ENCODE results near the gene NPAS2.

Gene NPAS2

GRCh38 chr2:100821911-100822265, 1.9 kb downstream of the NPAS2 start:
- no peak for DNase-seq (ENCODE audit: low spot score)

DNA sequence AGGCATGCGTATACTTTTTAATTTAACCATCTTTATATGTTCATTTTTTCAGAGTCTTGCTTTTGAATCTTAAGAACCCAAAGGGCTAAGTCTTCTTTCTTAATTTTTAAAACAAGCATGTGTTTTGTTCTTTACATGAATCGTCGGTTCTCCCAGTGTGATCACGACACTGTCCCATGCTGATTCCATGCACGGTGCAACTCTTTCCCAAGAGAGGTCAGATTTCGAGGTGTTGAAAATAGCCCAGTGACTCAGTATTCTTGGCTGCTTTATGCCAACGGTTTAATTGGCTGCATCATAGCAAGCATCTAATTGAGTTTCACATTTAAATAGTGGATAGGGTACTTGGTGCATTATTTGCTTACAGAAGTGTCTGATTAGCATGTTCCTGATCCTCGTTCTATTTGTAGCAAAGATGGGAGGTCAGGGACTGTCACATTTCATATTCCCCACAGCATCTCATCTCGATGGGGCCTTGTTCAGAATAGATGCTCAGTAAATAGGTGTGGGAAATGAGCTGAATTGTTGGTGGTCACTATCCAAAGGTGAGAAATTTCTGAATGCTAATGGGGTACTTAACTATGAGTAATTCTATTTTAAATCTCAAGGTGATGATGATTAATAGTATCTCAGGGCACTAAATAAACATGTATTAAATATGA, 2.8 kb downstream of the NPAS2 start:
- DNase-seq (ENCODE audit: low spot score) = no peak

DNA sequence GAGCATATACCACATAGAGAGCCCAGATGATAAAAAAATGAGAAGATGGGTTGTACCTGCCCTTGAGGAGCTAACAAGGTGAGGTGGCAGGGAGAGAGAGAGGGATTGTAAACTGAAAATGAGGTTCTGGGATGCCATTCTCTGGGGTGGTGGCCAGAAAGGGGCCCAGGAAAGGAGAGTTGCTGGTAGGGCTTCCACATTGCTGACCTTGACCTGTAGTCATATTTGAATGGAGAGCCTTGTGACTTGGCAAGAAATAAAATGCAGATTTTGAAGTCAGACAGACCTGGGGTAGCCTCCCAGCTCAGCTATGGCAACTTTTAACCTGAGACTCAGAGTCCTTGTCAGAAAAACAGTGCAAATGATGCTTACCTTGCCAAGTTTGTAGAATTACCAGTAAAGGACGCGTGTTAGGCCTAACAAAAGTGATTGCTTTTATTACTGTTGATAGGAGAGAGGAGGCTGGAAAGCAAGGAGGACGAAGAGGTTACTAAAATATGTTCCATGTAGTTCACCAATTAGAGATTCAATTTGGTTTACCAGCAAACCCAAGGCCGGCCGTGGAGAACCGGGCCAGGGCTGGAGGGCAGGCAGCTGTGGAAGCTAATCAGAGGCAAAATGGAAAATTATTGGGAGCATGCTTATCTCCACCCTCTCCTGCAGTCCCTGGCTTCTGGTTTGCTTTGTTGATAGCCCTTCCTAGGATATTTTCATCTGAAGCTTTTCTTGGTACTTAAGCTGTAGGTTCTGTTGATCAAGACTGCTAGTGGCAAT, 3.9 kb downstream of the NPAS2 start:
- no peak for DNase-seq (ENCODE audit: low spot score)

GRCh38 chr2:100824842-100825241, 4.9 kb downstream of the NPAS2 start:
- no peak for DNase-seq (ENCODE audit: low spot score)

- no peak for DNase-seq (ENCODE audit: low spot score)
Observed at GRCh38 chr2:100826494-100826893, 6.6 kb downstream of the NPAS2 start.

- DNase-seq (ENCODE audit: low spot score) = no peak
Observed at GRCh38 chr2:100831158-100831750, 11.3 kb downstream of the NPAS2 start.

GRCh38 chr2:100831831-100832230, 11.9 kb downstream of the NPAS2 start:
- no peak for DNase-seq (ENCODE audit: low spot score)

DNA sequence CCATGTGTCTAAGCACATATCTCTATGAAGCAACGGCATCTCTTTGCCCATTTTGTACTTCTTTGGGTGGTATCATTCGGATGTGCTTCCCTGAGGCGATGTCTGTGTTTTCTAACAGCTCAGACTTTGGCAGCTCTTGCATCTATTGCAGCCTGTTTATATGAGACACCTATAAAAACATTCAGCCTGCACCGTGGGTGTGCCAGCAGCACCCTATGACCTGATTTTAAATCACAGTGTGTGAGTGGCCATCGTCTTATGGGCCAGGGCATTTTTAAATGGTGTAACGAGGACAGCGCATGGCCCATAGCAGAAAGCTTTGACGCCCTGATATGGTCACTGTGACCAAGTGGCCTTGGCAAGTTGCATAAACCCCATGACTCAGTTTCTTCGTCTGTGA, 12.9 kb downstream of the NPAS2 start:
- no peak for DNase-seq (ENCODE audit: low spot score)

DNA sequence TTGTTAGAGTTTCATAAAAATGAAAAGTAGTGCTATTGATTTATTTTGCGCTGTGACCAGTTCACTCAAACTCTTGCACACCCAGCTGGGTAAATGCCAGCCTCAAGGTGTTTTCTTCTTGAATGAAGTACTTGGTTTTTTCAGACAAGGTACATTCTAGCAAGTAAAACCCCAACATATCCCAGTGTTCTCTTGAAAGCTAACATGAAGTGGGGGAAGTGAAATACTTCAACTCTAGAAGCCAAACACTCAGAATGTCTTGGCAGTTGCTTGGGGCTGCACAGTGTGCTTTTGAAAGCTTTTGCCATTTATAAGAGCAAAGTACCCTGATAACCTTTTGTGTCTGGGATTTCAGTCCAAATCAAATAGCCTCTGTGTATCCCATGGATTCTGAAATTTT, 13.4 kb downstream of the NPAS2 start:
- DNase-seq (ENCODE audit: low spot score) = no peak

DNA sequence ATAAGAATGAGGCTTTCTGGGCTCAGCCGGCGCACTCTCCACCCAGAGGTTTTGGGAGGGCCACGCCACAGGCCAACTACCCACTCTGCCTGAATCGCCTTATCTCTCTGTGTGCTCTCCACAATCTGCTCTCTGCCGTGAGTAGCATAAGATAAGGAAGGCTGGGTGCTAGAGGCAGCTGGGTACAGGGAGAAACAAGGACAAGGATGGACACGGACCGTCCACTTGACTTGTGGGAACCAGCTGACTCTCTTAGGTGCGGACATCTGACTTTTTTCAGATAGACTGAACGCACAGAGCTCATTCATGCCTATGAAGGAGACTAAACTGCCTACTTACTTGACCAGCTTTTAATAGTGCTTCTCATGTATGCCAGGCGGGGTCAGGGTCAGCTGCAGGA, 14.3 kb downstream of the NPAS2 start:
- no peak for DNase-seq (ENCODE audit: low spot score)

GRCh38 chr2:100835006-100835659, 15.2 kb downstream of the NPAS2 start:
- DNase-seq (ENCODE audit: low spot score) = no peak

- no peak for DNase-seq (ENCODE audit: low spot score)
Observed at GRCh38 chr2:100840519-100840918, 20.6 kb downstream of the NPAS2 start.

DNA sequence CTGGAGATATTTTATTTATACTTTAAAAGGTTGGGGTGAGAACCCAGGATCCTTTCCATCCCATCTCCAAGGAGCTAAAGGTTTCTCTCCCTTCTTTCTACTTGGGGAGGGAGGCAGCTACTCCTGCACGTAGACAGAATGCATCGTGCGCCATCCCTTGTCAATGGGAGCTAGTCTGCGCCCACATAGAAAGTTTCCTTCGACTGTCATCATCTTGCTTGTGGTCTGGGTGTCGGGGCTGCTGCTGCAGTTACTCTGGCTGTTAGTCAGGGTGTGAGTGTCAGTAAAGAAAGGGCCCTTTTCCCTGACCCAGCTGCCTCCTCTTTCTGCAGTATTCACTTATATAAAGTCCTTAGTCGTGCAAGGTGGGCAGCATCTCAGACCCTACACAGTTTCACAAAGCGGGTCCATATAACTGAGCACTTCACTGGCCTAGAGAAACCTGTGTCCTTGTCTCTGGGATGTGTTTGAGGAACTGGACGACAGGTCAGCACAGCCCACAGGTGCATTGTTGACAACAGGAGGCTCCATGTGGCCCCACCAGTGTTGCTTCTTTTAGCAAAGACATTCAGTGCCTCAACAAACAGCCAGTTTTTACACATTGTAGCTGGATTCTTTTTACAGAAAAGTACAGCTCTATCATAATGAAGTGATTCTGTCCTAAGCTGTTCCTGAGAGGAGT, 22.4 kb downstream of the NPAS2 start:
- DNase-seq (ENCODE audit: low spot score) = no peak

DNA sequence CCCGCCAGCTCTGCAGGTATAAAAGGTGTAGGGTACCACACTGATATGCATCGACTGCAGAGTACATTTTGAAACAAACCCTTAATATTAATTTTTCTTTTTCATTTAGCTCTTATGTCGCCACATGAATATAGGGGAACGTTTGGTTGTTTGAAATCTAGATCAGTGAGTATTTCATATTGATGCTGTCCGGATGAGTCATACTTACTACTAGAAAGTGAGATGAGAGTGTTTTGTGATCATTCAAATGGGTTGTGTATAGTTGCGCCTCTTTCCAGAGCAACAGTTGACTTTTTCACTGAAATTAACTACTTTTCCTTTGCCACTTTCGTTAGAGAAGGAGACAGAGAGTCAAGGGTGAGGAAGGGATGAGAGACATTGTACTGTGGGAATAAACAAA, 24.6 kb downstream of the NPAS2 start:
- DNase-seq (ENCODE audit: low spot score) = no peak

DNA sequence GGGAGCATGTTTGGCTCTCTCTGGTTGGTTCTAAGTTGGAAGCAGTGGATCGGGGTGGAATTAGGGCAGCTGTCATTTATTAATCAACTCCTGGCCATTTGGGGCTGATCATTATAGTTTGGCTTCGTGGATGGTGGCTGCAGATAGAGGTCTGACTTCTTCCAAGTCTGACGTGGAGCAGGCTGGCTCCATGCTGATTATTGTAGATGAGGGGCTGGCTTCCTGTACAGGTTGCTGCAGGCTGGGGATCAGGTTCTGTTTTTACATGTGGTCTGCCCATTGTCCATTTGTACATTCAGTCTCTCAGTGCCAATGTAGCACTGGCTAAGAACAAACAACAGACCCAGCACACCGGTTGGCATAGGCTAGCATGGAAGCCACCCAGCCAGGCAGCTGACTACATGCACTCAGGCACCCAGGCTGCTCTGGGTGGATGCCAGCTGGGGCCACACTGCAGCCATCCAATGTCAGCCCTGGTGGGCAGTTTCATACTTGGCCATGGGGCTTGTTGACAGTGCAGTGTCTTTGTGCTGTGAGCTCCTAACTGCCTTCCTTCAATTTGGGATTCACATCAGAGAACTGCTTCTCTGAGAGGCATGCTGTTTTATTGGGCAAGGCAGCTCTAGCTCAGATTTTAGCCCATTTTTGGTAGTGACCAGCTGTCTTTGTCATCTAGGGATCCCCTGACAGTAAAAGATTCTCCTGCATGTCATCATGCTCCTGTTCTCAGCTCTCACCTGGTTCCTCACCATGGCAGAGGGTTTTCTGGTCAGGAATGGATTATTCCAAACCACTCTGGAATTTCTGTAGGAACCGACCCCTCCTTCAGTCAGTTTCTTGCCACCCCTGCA, 25.4 kb downstream of the NPAS2 start:
- no peak for DNase-seq (ENCODE audit: low spot score)

GRCh38 chr2:100846716-100847115, 26.8 kb downstream of the NPAS2 start:
- no peak for DNase-seq (ENCODE audit: low spot score)

DNA sequence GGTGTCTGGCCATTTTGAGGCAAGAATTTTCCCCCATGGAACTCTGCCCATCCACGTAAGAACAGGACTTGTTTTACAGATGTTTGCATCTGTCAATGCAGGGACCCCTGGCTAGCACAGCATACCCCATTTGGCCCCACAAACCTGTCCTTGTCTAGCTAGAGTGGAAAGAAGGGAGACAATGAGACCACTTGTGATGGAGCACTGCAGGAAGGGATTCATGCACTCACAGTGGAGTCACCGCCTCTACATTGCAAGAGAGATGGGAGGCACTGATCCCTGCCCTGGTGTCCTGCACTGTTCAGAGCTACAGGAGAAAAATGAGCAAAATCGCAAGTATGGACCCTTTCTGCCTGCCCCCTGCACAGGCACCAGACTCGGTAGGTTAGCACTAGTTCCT, 32.5 kb downstream of the NPAS2 start:
- no peak for DNase-seq (ENCODE audit: low spot score)

DNA sequence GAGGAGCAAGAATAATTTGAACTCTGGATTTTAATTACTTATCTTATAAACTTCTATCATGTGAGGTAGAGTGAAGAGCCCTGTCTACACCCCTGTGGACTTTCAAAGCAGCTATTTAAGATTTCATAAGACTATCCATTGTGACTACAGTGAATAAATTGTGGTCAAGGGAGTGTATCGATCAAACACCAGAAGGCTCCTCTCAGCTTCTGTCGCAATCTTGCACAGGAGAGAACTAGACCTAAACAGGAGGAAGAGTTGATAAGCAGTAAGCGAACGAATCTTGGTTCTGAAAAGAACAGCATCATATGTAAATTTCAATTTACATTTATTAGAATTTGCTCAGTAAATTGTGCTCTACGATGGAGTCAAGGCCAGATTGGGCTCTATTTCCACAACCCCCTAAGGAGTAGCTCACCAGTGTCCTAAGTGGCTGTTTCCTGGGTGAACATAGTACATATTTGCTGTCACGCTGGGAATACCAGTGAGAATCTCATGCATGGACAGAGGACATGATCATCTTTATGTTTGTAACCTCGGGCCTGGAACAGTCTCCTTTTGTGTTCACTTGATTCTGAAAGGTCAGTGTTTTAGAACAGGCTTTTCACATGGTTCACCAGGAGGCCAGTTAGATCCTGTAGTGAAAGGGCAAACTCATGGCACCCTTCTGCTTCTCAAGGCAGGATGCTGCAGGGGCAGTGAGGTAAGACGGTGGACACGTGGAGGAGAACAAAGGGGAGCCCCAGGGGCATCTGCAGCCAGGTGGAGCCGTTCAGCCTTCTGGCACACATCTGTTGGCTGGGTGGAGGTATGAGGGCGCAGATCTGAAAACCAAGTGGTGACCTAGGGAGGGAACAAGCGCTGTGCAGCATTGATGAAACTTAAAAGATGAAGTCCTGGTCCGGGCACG, 33.3 kb downstream of the NPAS2 start:
- no peak for DNase-seq (ENCODE audit: low spot score)

DNA sequence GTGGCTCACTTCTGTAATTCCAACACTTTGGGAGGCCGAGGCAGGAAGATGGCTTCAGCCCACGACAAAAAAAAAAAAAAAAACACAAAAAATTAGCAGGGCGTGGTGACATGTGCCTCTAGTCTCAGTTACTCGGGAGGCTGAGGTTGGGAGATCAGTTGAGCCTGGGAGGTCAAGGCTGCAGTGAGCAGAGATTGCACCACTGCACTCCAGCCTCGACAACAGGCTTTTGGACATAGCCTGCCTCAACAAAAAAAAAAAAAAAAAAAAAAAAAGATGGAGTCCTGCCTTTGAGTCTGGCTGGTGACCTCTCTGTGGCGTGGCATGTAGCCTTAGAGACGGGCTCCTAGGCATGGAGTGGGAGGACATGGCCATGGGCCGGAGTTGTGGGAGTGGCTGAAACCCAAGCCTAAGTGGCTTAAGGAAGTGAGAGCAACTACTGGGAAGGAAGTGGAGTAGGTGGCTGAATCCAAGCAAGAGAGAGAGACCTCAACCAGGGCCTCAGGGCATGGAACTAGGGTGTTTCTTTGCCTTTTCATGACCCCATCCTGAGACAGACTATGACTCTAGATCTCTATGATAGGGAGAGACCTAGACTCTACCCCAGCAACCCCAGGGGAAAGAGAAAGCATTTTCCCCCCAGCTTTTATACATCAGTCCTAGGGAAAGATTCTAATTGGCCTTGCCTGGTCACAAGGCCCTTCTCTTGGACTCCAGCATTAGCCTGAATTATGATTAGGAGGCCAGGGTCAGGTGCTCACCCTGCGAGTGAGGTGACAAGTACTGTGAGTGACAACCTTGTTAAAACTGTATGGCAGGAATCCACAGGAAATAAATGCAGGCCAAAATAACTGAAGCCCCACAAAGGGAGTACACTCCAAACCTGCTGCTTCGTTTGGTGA, 34.2 kb downstream of the NPAS2 start:
- no peak for DNase-seq (ENCODE audit: low spot score)

Data from HuH-7.5 (cell line).